BJ (cell line): Measurements from ENCODE around the gene ALX4. TPM values are rescaled to one million over a fixed set of nuclear protein-coding genes. Genes with fewer than 3 reads are reported as not detected.

ENCODE experiments used
- CTCF ChIA-PET: fragments of 350-600 bp; formaldehyde crosslinking; extraction: SDS; loops from one replicate; lab custom pipeline; 2021; ENCODE audit warnings: antibody characterized with exemption, inconsistent platforms; lab: Yijun Ruan, JAX
- POLR2A ChIA-PET: fragments of 300-600 bp; sonication (Branson Sonifier 250); formaldehyde crosslinking; extraction: SDS; loops from one replicate; lab custom pipeline; 2021; ENCODE audit warnings: antibody characterized with exemption; lab: Charles Lee
- DNase-seq: peaks from one replicate; pipeline ENCODE4 v3.0.0-alpha.2; 2011; ENCODE audit warnings: low read depth
- H3K27me3 ChIP-seq: 2 replicates; pipeline ENCODE4 v1.6.0; 2011; ENCODE audit warnings: low read length; ENCODE audit not compliant: control insufficient read depth, insufficient read depth
- H3K36me3 ChIP-seq: 2 replicates; pipeline ENCODE4 v1.5.1; 2011; ENCODE audit warnings: low read length; ENCODE audit not compliant: control insufficient read depth, insufficient read depth
- H3K4me3 ChIP-seq: 2 replicates; pipeline ENCODE4 v1.5.1; 2011; ENCODE audit warnings: low read depth, mild to moderate bottlenecking, control low read depth, low read length
- CTCF ChIP-seq: IDR thresholded peaks from 2 replicates; pipeline ENCODE4 v1.5.1; 2011; ENCODE audit warnings: low read depth, mild to moderate bottlenecking, control low read depth, inconsistent platforms, low read length, moderate library complexity; ENCODE audit not compliant: insufficient read depth
- polyA plus RNA-seq: library from polyadenylated mRNA; depleted of rRNA; stranded (reverse); fragments of >200 nt; gene quantifications from 2 replicates; pipeline ENCODE4 v1.2.3, GENCODE V29; 2011

Gene ALX4
- polyA plus RNA-seq, 1 experiment, result 2.2 TPM

DNA sequence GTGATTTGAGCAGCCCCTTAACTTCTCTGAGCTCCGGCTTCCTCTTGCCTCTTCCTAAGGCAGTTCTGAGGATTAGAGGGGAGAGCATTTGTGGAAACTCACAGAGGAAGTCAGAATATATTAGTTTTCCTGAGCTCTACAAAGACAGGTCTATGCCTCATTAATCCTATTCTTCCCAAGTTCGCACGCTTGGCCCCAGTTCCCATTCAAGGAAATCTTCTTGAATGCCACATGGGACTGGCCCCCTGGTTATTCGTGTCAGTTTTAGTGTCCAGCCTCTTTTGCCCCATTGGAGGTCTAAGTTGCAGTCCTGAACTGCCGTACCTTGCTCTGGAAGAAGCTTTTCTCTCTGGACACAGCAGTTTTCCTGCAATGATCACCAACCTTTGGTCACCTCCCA is 37.6 kb upstream of the ALX4 start:
- ChIA-PET CTCF (interaction anchor here (1.2 kb wide), 1 partner anchor 9 kb away, joined by 3 read pairs; no protein-coding TSS in a partner anchor), POLR2A (no interaction called here)
- DNase-seq, result no peak
- TF ChIP-seq CTCF, result no peak
- Histone ChIP-seq H3K27me3 (peaks cover 16% of the 10 kb centered on the region), H3K36me3 (no peaks in the 10 kb centered on the region), H3K4me3 (no peak overlapping the region)

- peaks cover 16% of the 10 kb centered on the region for H3K27me3 ChIP-seq
- POLR2A ChIA-PET, result no interaction called here
Observed at GRCh38 chr11:44346983-44347382, 37.0 kb upstream of the ALX4 start.

GRCh38 chr11:44345781-44346180 is 35.8 kb upstream of the ALX4 start:
- ChIA-PET CTCF (no interaction called here), POLR2A (no interaction called here)

More at GRCh38 chr11:44346983-44347382, 37.0 kb upstream of the ALX4 start:
- DNase-seq, result no peak
- Histone ChIP-seq H3K36me3 (no peaks in the 10 kb centered on the region), H3K4me3 (no peak overlapping the region)
- TF ChIP-seq CTCF, result no peak
- CTCF ChIA-PET, result interaction anchor here (1.2 kb wide), 1 partner anchor 8 kb away, joined by 3 read pairs; no protein-coding TSS in a partner anchor

DNA sequence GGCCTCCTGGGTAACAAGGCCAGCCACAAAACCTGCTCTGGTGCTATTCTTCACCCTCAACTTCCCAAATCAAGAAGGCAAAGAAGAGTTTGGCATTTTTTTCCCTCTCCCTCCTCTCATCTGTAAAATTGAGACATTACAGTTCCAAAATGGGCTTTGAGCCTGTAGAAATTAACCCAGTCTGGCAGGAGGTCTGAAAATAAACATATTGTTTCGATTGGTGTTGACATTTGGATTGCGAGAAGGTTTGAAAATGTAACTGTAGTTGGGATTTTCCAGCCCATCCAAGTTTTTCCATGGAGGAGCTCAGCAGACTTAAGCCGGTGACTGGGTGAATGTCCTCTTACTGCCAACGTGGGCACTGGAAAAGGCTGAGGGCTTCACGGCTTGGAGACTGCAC is 35.0 kb upstream of the ALX4 start:
- POLR2A ChIA-PET, result no interaction called here
- Histone ChIP-seq H3K27me3 (peaks cover 17% of the 10 kb centered on the region), H3K36me3 (no peaks in the 10 kb centered on the region), H3K4me3 (no peak overlapping the region)
- CTCF ChIA-PET, result interaction anchor here (0.7 kb wide), 1 partner anchor 250 kb away, joined by 3 read pairs; the partner anchor contains the start of gene EXT2
- no peak for TF ChIP-seq CTCF
- DNase-seq, result no peak

More at GRCh38 chr11:44345781-44346180, 35.8 kb upstream of the ALX4 start:
- Histone ChIP-seq H3K27me3 (peaks cover 15% of the 10 kb centered on the region), H3K4me3 (no peak overlapping the region), H3K36me3 (no peaks in the 10 kb centered on the region)
- TF ChIP-seq CTCF, result no peak
- DNase-seq, result no peak

DNA sequence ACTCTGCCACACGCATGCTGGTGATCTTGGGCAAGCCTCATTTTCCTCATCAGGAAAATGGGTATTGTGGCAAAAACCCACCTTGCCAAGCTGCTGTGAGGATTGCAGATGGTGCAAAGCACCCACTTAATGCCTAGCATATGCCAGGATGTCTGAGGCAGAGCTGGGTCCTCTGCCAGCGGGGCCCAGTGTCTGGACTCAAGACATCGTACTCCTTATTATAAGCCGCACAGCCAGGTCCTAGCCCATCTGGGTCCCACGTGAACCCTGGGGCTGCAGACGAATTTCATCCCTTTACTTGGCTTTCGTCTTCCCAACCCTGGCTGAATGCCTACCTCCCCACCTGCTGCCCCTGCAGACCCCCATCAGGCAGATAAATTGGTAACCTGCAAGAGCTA is 34.5 kb upstream of the ALX4 start:
- TF ChIP-seq CTCF, result no peak
- ChIA-PET CTCF (interaction anchor here (0.7 kb wide), 1 partner anchor 249 kb away, joined by 3 read pairs; the partner anchor contains the start of gene EXT2), POLR2A (no interaction called here)
- peaks cover 17% of the 10 kb centered on the region for H3K27me3 ChIP-seq
- H3K4me3 ChIP-seq, result no peak overlapping the region
- no peak for DNase-seq
- H3K36me3 ChIP-seq, result no peaks in the 10 kb centered on the region
